Smooth muscle cell (in vitro differentiated cells): ENCODE results near the gene POLR2E. TPM values are rescaled to one million over a fixed set of nuclear protein-coding genes. Genes with fewer than 3 reads are reported as not detected.

Experiments
- DNase-seq: peaks from one replicate; lab custom pipeline; 2025; ENCODE audit not compliant: unreplicated experiment; lab: John Stamatoyannopoulos, UW
- H2AFZ ChIP-seq: fragments of 200-600 bp; sonication (generic); 2 replicates; pipeline ENCODE4 v1.6.0; 2016; ENCODE audit warnings: antibody characterized with exemption, low read depth, mild to moderate bottlenecking
- H3F3A ChIP-seq: fragments of 200-600 bp; sonication (generic); 2 replicates; pipeline ENCODE4 v1.6.0; 2017; ENCODE audit warnings: antibody characterized with exemption, low read depth
- H3K27ac ChIP-seq: fragments of 200-600 bp; sonication (generic); 2 replicates; pipeline ENCODE4 v1.5.1; 2016; ENCODE audit warnings: low read depth, mild to moderate bottlenecking
- H3K27me3 ChIP-seq: fragments of 200-600 bp; sonication (generic); 2 replicates; pipeline ENCODE4 v1.6.1; 2016; ENCODE audit warnings: low read depth, mild to moderate bottlenecking
- H3K36me3 ChIP-seq: fragments of 200-600 bp; sonication (generic); 2 replicates; pipeline ENCODE4 v1.5.1; 2016; ENCODE audit warnings: low read depth
- H3K4me1 ChIP-seq: fragments of 200-600 bp; sonication (generic); 2 replicates; pipeline ENCODE4 v1.5.1; 2016; ENCODE audit warnings: low read depth
- H3K4me2 ChIP-seq: fragments of 200-600 bp; sonication (generic); 2 replicates; pipeline ENCODE4 v1.6.0; 2016; ENCODE audit warnings: mild to moderate bottlenecking
- H3K4me3 ChIP-seq: fragments of 200-600 bp; sonication (generic); 2 replicates; pipeline ENCODE4 v1.5.1; 2016; ENCODE audit warnings: mild to moderate bottlenecking
- H3K79me2 ChIP-seq: fragments of 200-600 bp; sonication (generic); 2 replicates; pipeline ENCODE4 v1.6.0; 2016; ENCODE audit warnings: low read depth, mild to moderate bottlenecking
- H3K9ac ChIP-seq: fragments of 200-600 bp; sonication (generic); 2 replicates; pipeline ENCODE4 v1.6.0; 2016; ENCODE audit warnings: low read depth
- H3K9me3 ChIP-seq: fragments of 200-600 bp; sonication (generic); replicated peaks from 2 replicates; pipeline ENCODE4 v1.5.1; 2016; ENCODE audit warnings: low read depth
- H4K20me1 ChIP-seq: fragments of 200-600 bp; sonication (generic); 2 replicates; pipeline ENCODE4 v1.6.0; 2016; ENCODE audit warnings: low read depth
- CTCF ChIP-seq: fragments of 200-600 bp; sonication (generic); IDR thresholded peaks from 2 replicates; pipeline ENCODE4 v1.5.1; 2017; ENCODE audit warnings: borderline replicate concordance, mild to moderate bottlenecking, antibody characterized with exemption; ENCODE audit not compliant: insufficient read depth, poor library complexity, severe bottlenecking
- WGBS: methylation state at CpG from one replicate; pipeline ENCODE4 v1.1.7; 2016; ENCODE audit warnings: low lambda C conversion rate; 5-methylcytosine and 5-hydroxymethylcytosine counted together
- polyA plus RNA-seq: library from polyadenylated mRNA; unstranded; fragments of >200 nt; fragmentation: Nextera tagmentation; extraction: Ambion mirVana; gene quantifications from 2 replicates; pipeline ENCODE4 v1.2.1, GENCODE V29; 2016
- total RNA-seq: library from RNA; depleted of rRNA; stranded (reverse); fragments of >200 nt; gene quantifications from 2 replicates; pipeline ENCODE4 v1.2.3, GENCODE V29; 2014

POLR2E gene
- total and polyA plus RNA-seq, 2 experiments from 2014 or later, result 114 to 235 TPM

DNA sequence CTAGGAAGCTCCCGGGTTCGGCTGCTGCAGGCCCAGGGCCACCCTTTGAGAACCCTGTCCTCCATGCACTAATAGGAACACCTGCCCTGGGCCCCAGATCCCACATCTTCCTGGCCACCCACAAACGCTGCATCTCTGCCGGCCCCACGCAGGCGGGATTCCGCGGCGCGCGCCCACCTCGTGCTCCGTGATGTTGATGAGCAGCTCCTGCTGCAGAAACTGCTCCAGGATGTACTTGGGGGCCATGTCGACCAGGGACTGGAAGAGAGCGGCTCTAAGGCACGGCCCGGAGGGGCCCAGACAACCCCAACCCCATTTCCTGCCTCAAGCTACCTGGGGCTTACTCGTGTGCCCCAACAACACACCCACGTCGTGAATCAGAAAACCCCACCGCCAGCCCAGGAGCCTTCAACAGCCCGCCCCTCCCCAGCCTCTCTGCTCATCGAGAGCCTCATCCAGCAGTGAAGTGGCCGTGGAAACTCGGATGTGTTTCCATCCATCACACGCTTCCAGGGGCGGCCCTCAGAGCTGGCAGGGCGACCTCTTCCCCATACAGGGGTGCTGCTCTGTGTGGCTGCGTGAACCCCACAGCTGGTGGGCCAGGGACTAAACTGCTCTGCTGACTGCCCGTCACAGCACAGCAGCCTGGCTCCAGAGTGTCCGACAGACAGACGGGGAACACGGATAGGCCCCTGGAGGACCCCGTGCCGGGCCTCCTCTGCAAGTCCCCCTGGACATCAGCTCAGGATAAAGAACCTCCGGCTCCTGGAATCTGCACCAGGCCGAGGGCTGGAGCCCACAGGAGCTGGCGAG lies 4.2 kb downstream of the POLR2E start:
- H3F3A ChIP-seq, result no peaks in the 10 kb centered on the region
- H3K9ac ChIP-seq, result no peak overlapping the region
- H3K27me3 ChIP-seq, result no peaks in the 10 kb centered on the region
- H3K4me2 ChIP-seq, result no peak overlapping the region
- H3K79me2 ChIP-seq, result peaks cover 31% of the 10 kb centered on the region
- H3K9me3 ChIP-seq, result no peaks in the 10 kb centered on the region
- no peak for TF ChIP-seq CTCF
- WGBS, result 98% methylated on average over 38 of the region's 38 CpGs
- H3K27ac ChIP-seq, result no peak overlapping the region
- H3K4me1 ChIP-seq, result peaks cover 7% of the 10 kb centered on the region
- no peak for DNase-seq
- no peaks in the 10 kb centered on the region for H3K36me3 ChIP-seq
- H3K4me3 ChIP-seq, result no peak overlapping the region
- H2AFZ ChIP-seq, result no peak overlapping the region
- H4K20me1 ChIP-seq, result peaks cover 29% of the 10 kb centered on the region

- no peaks in the 10 kb centered on the region for H3K9me3 ChIP-seq
- no peak for TF ChIP-seq CTCF
- no peak overlapping the region for H3K9ac ChIP-seq
- no peak overlapping the region for H2AFZ ChIP-seq
- peaks cover 7% of the 10 kb centered on the region for H3K4me1 ChIP-seq
- H3F3A ChIP-seq, result no peaks in the 10 kb centered on the region
- H3K79me2 ChIP-seq, result peaks cover 28% of the 10 kb centered on the region
- peaks cover 29% of the 10 kb centered on the region for H4K20me1 ChIP-seq
- no peak overlapping the region for H3K4me3 ChIP-seq
- H3K4me2 ChIP-seq, result no peak overlapping the region
- WGBS, result 96% methylated on average over 22 of the region's 22 CpGs
- no peak for DNase-seq
- H3K27ac ChIP-seq, result no peak overlapping the region
- H3K27me3 ChIP-seq, result no peaks in the 10 kb centered on the region
- H3K36me3 ChIP-seq, result no peaks in the 10 kb centered on the region
These were observed 5.3 kb downstream of the POLR2E start for GRCh38 chr19:1089891-1090290.

GRCh38 chr19:1089126-1089771 lies 5.9 kb downstream of the POLR2E start:
- Histone ChIP-seq H3K36me3 (no peaks in the 10 kb centered on the region), H3K79me2 (peaks cover 22% of the 10 kb centered on the region), H3K27me3 (no peaks in the 10 kb centered on the region), H3K27ac (no peak overlapping the region), H3K9me3 (no peaks in the 10 kb centered on the region), H3K4me1 (peaks cover 5% of the 10 kb centered on the region), H3K4me3 (no peak overlapping the region), H2AFZ (no peak overlapping the region), H4K20me1 (peaks cover 23% of the 10 kb centered on the region), H3K9ac (no peak overlapping the region), H3K4me2 (no peak overlapping the region), H3F3A (no peaks in the 10 kb centered on the region)
- DNase-seq, result no peak
- no peak for TF ChIP-seq CTCF
- 98% methylated on average over 32 of the region's 32 CpGs for WGBS
